ENCODE data around the gene SYNE3. TPM values are rescaled to one million over a fixed set of nuclear protein-coding genes. Genes with fewer than 3 reads are reported as not detected.

The SYNE3 gene
- total and polyA plus RNA-seq, 9 of the 15 experiments (the other 6 are each of a cell fraction or from before 2014, with no cell fraction given), result 0.04 to 3.1 (median 0.55) TPM

- TF ChIP-seq ZNF407 (IDR thresholded peaks at IDR 0.05; ENCODE audit: low read depth), result no peak
Observed at GRCh38 chr14:95477411-95478269, 38.8 kb downstream of the SYNE3 start (continued).
